K562 (cell line): ENCODE data around the gene TMEM30A. TPM values are rescaled to one million over a fixed set of nuclear protein-coding genes. Genes with fewer than 3 reads are reported as not detected.

Experiments used
- CBFA2T3 ChIP-seq: fragments of 450-650 bp; IDR thresholded peaks from 2 replicates; pipeline ENCODE4 v1.6.1; 2017
- DIDO1 ChIP-seq: fragments of 450-650 bp; IDR thresholded peaks from 2 replicates; pipeline ENCODE4 v1.6.1; 2016; ENCODE audit warnings: low read depth, missing biosample characterization, missing genetic modification characterization
- HSF4 ChIP-seq: fragments of 250-450 bp; sonication (Bioruptor Pico); IDR thresholded peaks from 2 replicates; pipeline ENCODE4 v2.1.2; 2022; ENCODE audit warnings: mild to moderate bottlenecking, moderate library complexity, borderline replicate concordance
- PHF20 ChIP-seq: fragments of 450-650 bp; IDR thresholded peaks from 2 replicates; pipeline ENCODE4 v1.6.1; 2018; ENCODE audit not compliant: partially characterized antibody
- TCF7 ChIP-seq: sonication (generic); IDR thresholded peaks from 2 replicates; pipeline ENCODE4 v1.6.1; 2016; ENCODE audit warnings: antibody characterized with exemption, borderline replicate concordance
- THRA ChIP-seq: fragments of 450-650 bp; IDR thresholded peaks from 2 replicates; pipeline ENCODE4 v1.6.1; 2017; ENCODE audit warnings: mild to moderate bottlenecking, moderate library complexity
- THRB ChIP-seq: fragments of 450-650 bp; formaldehyde crosslinking; conservative IDR thresholded peaks from 2 replicates; pipeline ENCODE4 v1.4.0; 2022; ENCODE audit warnings: mild to moderate bottlenecking, missing genetic modification characterization
- XRCC5 ChIP-seq: fragments of 200-400 bp; formaldehyde crosslinking; IDR thresholded peaks from 2 replicates; pipeline ENCODE4 v1.6.1; 2017; ENCODE audit warnings: low read depth, mild to moderate bottlenecking, low read length
- YY1 ChIP-seq, 3 experiments: IDR thresholded peaks; 2 replicates each; pipeline ENCODE4 v1.6.1; 2011; ENCODE audit warnings: low read length in 2 of 3, mild to moderate bottlenecking in 2 of 3, moderate library complexity in 2 of 3, borderline replicate concordance in 1 of 3, control low read depth in 1 of 3, low read depth in 1 of 3; ENCODE audit not compliant: insufficient read depth in 3 of 3, insufficient replicate concordance in 2 of 3, control insufficient read depth in 1 of 3, insufficient read length in 1 of 3; ENCODE audit errors: extremely low read depth in 1 of 3
- ZNF212 ChIP-seq: fragments of 450-650 bp; formaldehyde crosslinking; IDR thresholded peaks from 2 replicates; pipeline ENCODE4 v1.4.0; 2020; ENCODE audit warnings: mild to moderate bottlenecking
- polyA plus RNA-seq, 8 experiments: library from polyadenylated mRNA; depleted of rRNA in 4 of 8; stranded (reverse) in 5 of 8; unstranded in 3 of 8; fragments of >200 nt; fragmentation: Nextera tagmentation in 2 of 8; fragmentation: Illumina TruSeq in 1 of 8; extraction: Ambion mirVana in 2 of 8; extraction: Trizol in 1 of 8; gene quantifications; 2 replicates each; pipeline versions ENCODE4 v1.2.1 to v1.2.3, GENCODE V29; 2011 to 2014; ENCODE audit warnings: inconsistent platforms in 1 of 8, missing spikeins in 1 of 8
- total RNA-seq, 7 experiments: library from RNA; depleted of rRNA in 6 of 7; stranded (reverse); fragments of >200 nt in 6 of 7; fragmentation: Illumina TruSeq in 2 of 7; extraction: Trizol in 2 of 7; gene quantifications; 2 replicates each; pipeline versions ENCODE4 v1.2.1 to v1.2.3, GENCODE V29; 2011 to 2021; ENCODE audit warnings: low replicate concordance in 1 of 7
- TF ChIP-seq, protein P1 (sequence below): fragments of 250-450 bp; sonication (Bioruptor Pico); IDR thresholded peaks from 2 replicates; pipeline ENCODE4 v1.4.0; 2020; ENCODE audit warnings: mild to moderate bottlenecking, moderate library complexity
- TF ChIP-seq, protein P2 (sequence below): fragments of 450-650 bp; formaldehyde crosslinking; IDR thresholded peaks from 2 replicates; pipeline ENCODE4 v1.4.0; 2020; ENCODE audit warnings: mild to moderate bottlenecking, moderate library complexity

The TMEM30A gene
- total and polyA plus RNA-seq, 9 of the 15 experiments (the other 6 are each of a cell fraction or from before 2014, with no cell fraction given): 6.5 to 31.2 (median 16.3) TPM

DNA sequence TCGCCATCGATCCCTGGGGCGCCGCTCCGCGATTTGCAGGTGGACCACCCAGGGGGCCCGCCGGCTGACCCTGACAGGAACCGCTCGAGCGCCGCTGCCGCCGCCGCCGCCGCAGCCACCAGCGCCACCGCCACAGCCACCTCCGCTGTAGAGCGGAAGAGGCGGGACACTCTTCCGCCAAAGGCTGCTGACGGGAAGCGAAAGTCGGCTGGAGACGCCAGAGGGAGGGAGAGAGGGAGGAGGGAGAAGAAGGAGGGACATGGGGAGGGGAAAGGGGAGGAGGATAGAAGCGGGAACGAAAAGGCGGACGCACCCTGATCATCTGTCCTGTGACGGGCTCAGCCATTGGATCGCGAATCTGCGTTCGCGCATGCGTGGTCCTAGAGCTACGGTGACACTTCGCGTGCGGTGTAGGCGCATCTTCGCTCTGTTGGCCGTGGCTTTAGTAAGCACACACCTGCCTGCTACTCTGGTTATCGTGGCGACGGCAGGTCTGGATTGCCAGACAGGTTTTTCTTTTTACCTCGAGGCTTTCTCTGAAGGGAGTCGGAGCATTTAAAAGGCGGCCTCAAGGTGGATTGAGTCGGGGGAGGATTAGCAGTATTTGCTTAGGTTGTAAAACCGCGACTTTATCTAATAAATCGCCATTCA is at the start of gene TMEM30A (continued):
- TF ChIP-seq THRB (CRISPR knock-in tag) (no peak), DIDO1 (tag) (peak; percentile 16; the same call in 1 of the 2 replicates), ZNF212 (no peak), YY1 (IDR thresholded peaks at IDR 0.05; ENCODE audit: borderline replicate concordance in 1 of 3, control insufficient read depth in 1 of 3, extremely low read depth in 1 of 3, insufficient read depth in 3 of 3, insufficient read length in 1 of 3, insufficient replicate concordance in 2 of 3, low read depth in 1 of 3, low read length in 2 of 3) (peak in 2 of 3 experiments; percentile 44 to 51), THRA (no peak), TCF7 (no peak), XRCC5 (peak; percentile 66; the same call in 1 of the 2 replicates), PHF20 (peak; percentile 85), CBFA2T3 (no peak), HSF4 (CRISPR knock-in tag) (no peak)
- TF ChIP-seq, protein P1, sequence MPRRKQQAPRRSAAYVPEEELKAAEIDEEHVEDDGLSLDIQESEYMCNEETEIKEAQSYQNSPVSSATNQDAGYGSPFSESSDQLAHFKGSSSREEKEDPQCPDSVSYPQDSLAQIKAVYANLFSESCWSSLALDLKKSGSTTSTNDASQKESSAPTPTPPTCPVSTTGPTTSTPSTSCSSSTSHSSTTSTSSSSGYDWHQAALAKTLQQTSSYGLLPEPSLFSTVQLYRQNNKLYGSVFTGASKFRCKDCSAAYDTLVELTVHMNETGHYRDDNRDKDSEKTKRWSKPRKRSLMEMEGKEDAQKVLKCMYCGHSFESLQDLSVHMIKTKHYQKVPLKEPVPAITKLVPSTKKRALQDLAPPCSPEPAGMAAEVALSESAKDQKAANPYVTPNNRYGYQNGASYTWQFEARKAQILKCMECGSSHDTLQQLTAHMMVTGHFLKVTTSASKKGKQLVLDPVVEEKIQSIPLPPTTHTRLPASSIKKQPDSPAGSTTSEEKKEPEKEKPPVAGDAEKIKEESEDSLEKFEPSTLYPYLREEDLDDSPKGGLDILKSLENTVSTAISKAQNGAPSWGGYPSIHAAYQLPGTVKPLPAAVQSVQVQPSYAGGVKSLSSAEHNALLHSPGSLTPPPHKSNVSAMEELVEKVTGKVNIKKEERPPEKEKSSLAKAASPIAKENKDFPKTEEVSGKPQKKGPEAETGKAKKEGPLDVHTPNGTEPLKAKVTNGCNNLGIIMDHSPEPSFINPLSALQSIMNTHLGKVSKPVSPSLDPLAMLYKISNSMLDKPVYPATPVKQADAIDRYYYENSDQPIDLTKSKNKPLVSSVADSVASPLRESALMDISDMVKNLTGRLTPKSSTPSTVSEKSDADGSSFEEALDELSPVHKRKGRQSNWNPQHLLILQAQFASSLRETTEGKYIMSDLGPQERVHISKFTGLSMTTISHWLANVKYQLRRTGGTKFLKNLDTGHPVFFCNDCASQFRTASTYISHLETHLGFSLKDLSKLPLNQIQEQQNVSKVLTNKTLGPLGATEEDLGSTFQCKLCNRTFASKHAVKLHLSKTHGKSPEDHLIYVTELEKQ (CRISPR knock-in tag): no peak
- TF ChIP-seq, protein P2, sequence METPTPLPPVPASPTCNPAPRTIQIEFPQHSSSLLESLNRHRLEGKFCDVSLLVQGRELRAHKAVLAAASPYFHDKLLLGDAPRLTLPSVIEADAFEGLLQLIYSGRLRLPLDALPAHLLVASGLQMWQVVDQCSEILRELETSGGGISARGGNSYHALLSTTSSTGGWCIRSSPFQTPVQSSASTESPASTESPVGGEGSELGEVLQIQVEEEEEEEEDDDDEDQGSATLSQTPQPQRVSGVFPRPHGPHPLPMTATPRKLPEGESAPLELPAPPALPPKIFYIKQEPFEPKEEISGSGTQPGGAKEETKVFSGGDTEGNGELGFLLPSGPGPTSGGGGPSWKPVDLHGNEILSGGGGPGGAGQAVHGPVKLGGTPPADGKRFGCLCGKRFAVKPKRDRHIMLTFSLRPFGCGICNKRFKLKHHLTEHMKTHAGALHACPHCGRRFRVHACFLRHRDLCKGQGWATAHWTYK (CRISPR knock-in tag): peak; percentile 35
